GM12801 (cell line): Measurements from ENCODE around the gene SLC25A41.

Source experiments
- CTCF ChIP-seq: IDR thresholded peaks from one replicate; pipeline ENCODE4 v1.5.1; 2011; ENCODE audit warnings: control low read depth; ENCODE audit not compliant: insufficient read length; ENCODE audit errors: extremely low read depth

Gene SLC25A41

GRCh38 chr19:6415591-6416190 lies 17.9 kb downstream of the SLC25A41 start:
- TF ChIP-seq CTCF: no peak

- no peak for TF ChIP-seq CTCF
Measured at GRCh38 chr19:6414793-6415590, 18.6 kb downstream of the SLC25A41 start.

- no peak for TF ChIP-seq CTCF
Measured at GRCh38 chr19:6413721-6414643, 19.6 kb downstream of the SLC25A41 start.

GRCh38 chr19:6413291-6413690 lies 20.3 kb downstream of the SLC25A41 start:
- no peak for TF ChIP-seq CTCF

GRCh38 chr19:6412447-6413091 lies 21.0 kb downstream of the SLC25A41 start:
- TF ChIP-seq CTCF: no peak

- no peak for TF ChIP-seq CTCF
Measured at GRCh38 chr19:6412061-6412446, 21.5 kb downstream of the SLC25A41 start.

GRCh38 chr19:6409346-6409745 lies 24.2 kb downstream of the SLC25A41 start:
- no peak for TF ChIP-seq CTCF
